Measurements from ENCODE around the gene ASPHD2.

- TF ChIP-seq CTCF (IDR thresholded peaks at IDR 0.05) (no peak), EP300 (IDR thresholded peaks at IDR 0.05; ENCODE audit: low read depth) (no peak)
These were observed 57.3 kb downstream of the ASPHD2 start for GRCh38 chr22:26486394-26486793.

All from transverse colon (tissue), 3 donors.